SK-N-MC (cell line): ENCODE measurements around the gene HOXC6.

Experiments
- FOXP2 ChIP-seq: optimal IDR thresholded peaks from 2 replicates; pipeline ENCODE3; 2011; ENCODE audit warnings: mild to moderate bottlenecking, moderate library complexity; ENCODE audit not compliant: insufficient read depth; ENCODE audit errors: extremely low read length, control extremely low read depth
- POLR2AphosphoS5 ChIP-seq: IDR thresholded peaks from 2 replicates; pipeline ENCODE4 v1.6.1; 2012; ENCODE audit warnings: mild to moderate bottlenecking, low read depth, low read length, borderline replicate concordance

DNA sequence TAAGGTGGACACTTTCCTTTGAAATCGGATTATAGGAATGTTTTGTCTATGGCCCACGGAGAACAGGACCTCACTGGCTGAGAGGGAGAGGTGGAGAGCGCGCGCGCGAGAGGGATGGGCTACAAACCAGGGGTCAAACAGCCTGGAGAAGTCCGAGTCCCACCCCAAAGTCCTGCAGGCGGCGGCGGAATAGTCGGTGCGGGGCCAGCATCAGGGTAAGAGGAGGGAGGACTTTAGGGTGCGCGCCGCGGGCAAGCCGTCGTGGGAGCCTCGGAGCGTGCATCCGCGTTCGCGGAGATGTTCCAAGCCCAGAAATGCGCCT, 22.7 kb upstream of the HOXC6 start:
- TF ChIP-seq POLR2AphosphoS5 (no peak), FOXP2 (no peak)
